CD4-positive, alpha-beta T cell treated with Interleukin-15 for 4 hours (primary cell): ENCODE measurements around the gene PEMT.
"Not testable (repeated sequence)": the region's sequence is repeated elsewhere in the genome, so short reads cannot be mapped to it uniquely, and the experiment has no call there.

Source experiments
- DNase-seq: peaks from one replicate; pipeline ENCODE4 v3.0.0-alpha.2; 2020; ENCODE audit warnings: low spot score

The PEMT gene, protein sequence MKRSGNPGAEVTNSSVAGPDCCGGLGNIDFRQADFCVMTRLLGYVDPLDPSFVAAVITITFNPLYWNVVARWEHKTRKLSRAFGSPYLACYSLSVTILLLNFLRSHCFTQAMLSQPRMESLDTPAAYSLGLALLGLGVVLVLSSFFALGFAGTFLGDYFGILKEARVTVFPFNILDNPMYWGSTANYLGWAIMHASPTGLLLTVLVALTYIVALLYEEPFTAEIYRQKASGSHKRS

GRCh38 chr17:17591355-17592298 is at the start of gene PEMT:
Gene PEMT (minus strand): TSS chr17:17591708. CDS start chr17:17591626, 82 bp downstream.
- peak; percentile 95 for DNase-seq

DNA sequence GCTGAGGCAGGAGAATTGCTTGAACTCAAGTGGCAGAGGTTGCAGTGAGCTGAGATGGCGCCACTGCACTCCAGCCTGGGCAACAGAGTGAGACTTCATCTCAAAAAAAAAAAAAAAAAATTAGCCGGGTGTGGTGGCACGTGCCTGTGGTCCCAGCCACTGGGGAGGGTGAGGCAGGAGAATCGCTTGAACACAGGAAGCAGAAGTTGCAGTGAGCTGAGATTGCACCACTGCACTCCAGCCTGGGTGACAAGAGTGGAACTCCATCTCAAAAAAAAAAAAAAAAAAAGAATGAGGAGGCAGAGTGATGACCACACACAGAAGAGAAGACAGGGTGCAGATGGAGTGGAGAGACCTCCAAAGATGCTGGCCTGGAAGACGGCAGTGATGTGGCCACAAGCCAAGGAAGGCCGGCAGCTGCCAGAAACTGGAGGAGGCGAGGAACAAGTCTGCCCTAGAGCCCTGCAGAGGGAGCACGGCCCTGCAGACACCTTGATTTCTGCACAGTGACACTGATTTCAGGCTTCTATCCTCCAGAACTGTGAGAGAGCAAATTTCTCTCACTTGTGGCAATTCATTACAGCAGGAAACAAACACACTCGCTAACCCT is 48.3 kb upstream of the PEMT start:
- DNase-seq, result not testable (repeated sequence)

GRCh38 chr17:17638467-17638866 is 47.0 kb upstream of the PEMT start:
- no peak for DNase-seq

DNA sequence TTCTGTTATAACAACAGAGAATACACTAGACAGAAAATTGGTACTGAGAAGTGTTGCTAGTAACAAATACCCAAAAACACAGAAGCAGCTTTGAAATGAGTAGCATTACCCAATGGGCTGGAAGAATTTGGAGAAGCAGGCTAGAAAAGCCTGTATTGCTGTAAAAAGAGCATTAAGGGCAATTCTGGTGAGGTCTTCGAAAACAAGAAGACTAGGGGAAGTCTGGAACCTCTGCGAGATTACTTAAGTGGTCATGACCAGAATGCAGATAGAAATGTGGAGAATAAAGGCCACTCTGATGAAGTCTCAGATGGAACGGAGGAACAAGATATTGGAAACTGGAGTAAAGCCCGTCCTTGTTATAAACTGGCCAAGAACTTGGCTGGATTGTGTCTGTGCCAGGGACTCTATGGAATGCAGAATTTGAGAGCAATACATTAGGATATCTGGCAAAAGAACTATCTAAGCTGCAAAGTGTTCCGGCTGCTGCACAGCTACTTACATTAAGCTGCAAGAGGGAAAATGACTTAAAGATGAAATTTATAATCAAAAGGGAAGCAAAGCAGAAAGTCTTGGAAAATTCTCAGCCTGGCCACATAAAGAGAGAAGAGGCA is 44.9 kb upstream of the PEMT start:
- DNase-seq, result no peak

DNA sequence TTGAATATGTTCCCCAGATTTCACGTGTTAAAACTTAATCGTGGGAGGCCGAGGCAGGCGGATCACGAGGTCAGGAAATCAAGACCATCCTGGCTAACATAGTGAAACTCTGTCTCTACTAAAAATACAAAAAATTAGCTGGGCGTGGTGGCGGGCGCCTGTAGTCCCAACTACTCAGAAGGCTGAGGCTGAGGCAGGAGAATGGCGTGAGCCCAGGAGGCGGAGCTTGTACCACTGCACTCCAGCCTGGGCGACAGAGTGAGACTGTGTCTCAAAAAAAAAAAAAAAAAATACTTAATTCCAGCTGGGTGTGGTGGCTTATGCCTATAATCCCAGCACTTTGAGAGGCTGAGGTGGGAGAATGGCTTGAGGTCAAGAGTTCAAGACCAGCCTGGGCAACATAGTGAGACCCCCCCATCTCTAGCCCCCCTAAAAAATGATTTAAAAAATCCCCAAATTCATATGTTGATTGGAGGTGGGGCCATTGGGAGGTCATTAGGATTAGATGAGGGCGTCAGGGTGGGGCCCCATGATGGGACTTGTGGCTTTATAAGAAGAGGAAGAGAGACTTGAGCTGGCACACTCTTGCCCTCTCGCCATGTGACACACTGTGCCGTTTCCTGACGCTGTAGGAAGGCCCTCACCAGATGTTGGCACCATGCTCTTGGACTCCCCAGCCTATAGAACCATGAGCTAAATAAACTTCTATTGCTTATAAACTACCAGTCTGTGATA is 44.2 kb upstream of the PEMT start:
- not testable (repeated sequence) for DNase-seq

DNA sequence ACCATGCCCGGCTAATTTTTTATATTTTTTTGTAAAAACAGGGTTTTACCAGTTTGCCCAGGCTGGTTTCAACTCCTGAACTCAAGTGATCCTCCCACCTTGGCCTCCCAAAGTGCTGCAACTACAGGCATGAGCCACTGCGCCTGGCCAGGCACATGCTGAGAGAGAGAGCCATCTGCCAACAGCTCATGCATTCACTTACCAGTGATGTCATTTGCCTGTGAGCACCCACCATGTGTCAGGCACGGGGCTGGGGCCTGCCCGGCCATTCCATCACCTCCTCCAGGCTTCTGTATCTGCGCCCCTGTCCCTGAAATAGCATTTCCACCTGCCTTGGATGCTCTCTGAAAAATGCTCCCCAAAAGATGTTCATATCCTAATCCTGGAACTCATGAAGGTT is 43.6 kb upstream of the PEMT start:
- no peak for DNase-seq

GRCh38 chr17:17633310-17633709 is 41.8 kb upstream of the PEMT start:
- DNase-seq, result no peak

GRCh38 chr17:17632690-17633089 is 41.2 kb upstream of the PEMT start:
- not testable (repeated sequence) for DNase-seq

- peak; percentile 55 for DNase-seq
These were observed 37.0 kb upstream of the PEMT start for GRCh38 chr17:17628388-17629008.

DNA sequence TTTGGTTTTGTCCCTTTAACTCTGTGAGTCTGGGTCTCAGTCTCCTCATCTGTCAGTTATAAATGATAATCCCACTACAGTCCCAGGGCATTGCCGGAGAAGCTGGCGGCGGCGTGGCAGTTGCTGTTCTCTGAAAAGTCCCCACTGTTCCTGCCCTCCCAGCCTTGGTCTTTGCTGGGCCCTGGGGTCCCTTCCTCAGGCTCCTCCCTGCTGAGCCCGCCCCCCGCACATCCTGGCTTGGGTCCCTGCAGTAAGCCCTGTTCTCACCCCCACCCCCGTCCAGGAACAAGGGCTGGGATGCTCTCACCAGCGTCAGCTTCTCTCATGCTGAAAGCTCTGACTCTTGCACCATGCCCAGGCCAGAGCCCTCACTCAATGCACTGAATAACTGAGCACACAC is 35.3 kb upstream of the PEMT start:
- no peak for DNase-seq

- no peak for DNase-seq
These were observed 34.8 kb upstream of the PEMT start for GRCh38 chr17:17626151-17626805.

DNA sequence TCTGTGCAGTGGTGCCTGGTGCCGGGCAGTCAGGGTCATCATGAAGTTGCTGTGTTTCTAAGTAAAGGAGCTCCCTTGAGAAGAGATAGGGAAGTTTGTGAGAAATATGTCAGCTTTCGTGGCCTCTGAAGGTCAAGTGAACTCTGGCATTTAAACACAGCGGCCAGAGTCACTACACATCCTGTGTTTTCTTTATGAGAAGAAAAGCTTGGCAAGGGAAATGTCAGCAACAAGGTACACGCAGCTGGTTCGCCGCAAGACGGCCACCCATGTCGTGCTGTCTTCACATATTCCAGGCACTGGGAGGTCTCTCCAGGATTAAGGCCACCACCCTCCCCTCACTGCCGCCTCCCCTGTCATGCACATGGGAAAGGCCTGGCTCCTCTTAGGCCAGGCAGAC is 33.2 kb upstream of the PEMT start:
- DNase-seq, result no peak

DNA sequence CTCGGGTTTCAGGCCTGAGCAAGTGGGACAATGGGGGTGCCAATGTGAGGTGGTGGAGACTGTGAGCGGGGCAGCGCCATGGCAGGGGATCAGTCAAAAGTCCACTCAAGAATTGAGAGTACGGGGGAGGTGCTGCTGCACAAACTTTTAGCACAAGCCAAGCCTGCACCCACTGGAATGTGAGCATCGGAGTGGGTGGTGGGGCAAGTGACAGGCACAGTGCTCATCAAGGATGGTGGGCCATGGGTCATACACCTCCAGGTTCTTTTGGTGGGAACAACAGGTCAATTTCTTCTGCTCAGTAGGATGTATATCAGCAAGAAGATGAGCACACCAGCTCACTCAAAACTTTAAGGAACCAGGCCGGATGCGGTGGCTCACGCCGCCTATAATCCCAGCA is 32.4 kb upstream of the PEMT start:
- DNase-seq, result no peak

DNA sequence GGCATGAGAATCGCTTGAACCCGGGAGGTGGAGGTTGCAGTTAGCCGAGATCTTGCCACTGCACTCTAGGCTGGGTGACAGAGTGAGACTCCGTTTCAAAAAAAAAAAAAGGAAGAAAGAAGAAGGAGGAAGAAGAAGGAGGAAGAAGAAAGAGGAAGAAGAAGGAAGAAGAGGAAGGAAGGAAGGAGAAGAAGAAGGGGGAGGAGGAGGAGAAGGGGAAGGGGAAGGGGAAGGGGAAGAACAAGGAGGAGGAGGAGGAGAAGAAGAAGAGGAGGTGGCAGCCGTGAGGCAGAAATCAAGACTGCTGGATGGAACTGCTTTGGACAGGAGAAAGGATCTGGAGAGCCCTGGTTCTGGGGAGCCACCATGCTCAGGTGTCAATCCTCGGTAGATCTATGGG is 29.7 kb upstream of the PEMT start:
- no peak for DNase-seq

- peak; percentile 44 for DNase-seq
These were observed 22.2 kb upstream of the PEMT start for GRCh38 chr17:17613708-17614114.

DNA sequence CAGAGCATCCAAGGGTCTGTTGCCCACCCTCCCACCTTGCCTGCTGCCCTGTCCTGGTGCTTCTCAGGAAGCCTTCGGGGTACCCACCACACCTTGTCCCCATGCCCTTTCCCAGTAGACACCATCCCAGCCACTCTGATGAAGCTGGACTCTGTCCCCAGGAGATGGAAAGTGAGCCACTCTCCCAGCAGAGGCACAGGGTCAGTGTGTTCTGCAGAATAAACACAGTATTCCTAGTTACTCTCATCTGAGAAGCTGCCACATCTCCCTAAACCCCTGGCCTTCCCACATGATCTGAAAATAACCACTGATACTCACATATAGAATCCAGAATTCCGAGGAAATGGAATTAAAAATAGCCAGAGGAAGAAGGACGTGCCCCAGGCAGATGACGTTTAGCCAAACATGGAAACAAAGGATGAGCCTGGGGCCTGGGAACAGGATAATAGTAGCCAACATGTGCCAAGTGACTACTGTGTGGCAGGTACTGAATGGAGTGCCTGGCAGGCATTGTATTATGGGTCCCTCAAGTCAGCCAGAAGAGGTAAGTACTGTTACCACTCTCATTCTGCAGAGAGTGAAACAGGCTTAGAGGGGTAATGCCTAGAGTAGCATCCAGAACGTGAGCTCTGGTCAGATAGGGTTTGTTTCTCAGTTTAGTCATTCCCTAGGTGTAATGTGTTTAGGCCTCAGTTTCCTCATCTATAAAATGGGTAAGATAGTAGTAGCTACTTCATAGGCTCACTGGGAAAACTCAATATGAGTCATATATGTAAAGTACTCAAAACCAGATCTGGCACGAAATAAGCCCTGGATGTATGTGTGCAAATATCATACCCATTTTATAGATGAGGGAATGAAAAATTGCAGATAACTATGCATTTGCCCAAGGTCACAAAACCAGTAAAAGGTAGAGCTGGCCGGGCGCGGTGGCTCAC is 20.8 kb upstream of the PEMT start:
- DNase-seq, result no peak

DNA sequence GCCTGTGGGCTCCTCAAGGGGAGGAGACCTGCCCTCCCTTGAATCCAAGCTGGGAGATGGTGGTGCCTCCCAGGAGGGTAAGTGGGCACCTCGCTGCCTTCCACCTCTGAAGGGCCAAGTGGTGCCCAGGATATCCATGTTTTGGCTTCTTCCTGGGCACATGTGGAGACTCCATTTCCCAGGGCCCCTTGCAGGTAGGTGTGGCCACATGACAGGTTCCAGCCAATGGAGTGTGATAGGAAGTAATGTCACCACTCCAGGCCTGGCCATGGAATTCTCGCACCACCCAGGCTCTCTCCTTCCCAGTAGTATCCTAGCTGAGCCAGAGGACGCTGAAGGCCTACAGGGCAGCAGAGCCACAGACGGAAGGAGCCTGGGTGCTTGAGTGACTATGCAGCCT is 17.6 kb upstream of the PEMT start:
- no peak for DNase-seq

- DNase-seq, result no peak
These were observed 15.0 kb upstream of the PEMT start for GRCh38 chr17:17606416-17607000.

GRCh38 chr17:17605729-17606088 is 14.2 kb upstream of the PEMT start:
- DNase-seq, result no peak
